Left forelimb (tissue), 1 donor: ENCODE data around the gene FOXRED1.

Source experiments
- DNase-seq: peaks from one replicate; pipeline ENCODE4 v3.0.0-alpha.2; 2018; ENCODE audit warnings: low spot score

The FOXRED1 gene

DNA sequence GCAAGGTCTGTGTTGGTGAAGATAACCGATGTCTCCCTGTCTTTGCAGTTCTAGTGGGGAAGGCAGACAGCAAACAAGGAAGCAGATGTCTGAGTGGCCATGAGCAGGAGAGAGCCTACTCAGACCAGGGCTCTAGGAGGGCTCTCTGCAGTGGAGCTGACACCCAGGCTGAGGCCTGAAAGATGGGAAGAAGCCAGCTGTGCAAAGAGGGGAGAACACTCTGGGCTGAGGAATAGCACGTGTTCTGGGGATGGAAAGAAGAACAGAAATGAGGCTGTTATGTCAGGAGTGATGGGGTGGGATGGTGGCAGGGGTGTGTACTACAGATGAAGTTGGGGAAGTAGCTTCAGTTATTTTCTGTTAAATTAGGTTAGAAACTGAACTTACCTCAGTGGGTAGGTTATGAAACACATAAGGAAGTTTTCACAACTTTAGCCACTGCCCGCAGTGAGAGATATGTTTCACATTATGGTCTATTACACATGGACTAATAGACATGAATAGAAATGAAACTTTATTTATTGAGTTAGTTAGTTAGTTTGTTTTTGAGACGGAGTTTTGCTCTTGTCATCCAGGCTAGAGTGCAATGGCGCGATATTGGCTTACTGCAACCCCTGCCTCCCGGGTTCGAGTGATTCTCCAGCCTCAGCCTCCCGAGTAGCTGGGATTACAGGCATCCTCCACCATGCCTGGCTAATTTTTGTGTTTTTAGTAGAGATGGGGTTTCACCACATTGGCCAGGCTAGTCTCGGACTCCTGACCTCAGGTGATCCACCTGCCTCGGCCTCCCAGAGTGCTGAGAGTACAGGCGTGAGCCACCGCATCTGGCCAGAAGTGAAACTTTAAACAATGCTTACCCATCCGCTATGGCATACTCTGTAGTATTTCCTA, 42.7 kb downstream of the FOXRED1 start:
- DNase-seq, result no peak

DNA sequence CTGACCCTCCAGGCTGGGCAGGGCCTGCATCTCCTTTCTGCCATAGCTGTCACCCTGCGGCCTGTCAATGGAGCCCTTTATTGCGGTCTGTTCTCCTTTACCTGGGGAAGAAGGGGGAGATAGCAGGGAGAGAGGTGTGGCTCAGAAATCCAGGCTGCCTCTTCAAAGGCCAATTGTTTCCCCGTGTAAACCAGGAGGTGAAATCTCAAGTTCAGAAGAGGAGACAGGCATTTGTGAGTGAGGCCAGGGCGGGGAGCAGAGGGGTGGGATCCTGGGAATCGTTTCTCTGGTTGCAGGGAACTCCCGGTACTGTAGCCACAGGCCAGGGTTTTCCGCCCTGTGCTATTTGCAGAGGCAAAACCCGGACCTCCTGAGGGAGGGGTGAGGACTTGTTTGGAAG, 44.0 kb downstream of the FOXRED1 start:
- peak; percentile 50 for DNase-seq

DNA sequence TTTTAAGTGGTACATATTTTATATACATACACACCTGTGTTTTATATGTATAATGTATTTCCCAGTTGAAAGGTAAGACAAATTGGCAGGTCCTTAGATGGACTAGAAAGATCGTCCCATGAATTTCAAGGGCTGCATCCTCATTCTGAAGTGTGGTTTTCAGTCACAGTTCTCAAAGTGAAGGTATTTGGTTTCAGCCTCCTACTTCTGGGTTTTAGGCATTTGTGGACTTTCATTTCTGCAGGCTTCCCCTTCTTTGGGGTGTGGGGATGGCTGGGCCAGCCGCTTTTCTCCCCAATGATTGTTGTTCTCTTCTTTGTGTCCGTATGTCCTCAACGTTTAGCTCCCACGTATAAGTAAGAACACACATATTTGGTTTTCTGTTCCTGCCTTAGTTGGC, 44.9 kb downstream of the FOXRED1 start:
- DNase-seq, result no peak

DNA sequence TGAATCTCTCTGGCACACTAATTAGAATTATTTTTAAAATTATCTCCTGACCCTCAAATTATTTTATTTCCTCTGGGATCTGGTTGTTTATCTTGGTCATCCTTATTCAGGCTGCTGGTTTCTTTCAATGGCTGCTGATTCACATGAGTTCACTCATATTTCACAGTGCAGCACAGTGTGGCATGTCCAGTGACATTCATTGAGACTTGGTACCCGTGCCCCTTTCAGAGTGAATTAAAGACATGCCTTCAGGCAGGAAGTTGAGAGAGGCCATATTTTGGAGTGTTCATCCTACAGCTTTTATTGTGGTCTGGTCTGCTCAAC, 48.4 kb downstream of the FOXRED1 start:
- no peak for DNase-seq

DNA sequence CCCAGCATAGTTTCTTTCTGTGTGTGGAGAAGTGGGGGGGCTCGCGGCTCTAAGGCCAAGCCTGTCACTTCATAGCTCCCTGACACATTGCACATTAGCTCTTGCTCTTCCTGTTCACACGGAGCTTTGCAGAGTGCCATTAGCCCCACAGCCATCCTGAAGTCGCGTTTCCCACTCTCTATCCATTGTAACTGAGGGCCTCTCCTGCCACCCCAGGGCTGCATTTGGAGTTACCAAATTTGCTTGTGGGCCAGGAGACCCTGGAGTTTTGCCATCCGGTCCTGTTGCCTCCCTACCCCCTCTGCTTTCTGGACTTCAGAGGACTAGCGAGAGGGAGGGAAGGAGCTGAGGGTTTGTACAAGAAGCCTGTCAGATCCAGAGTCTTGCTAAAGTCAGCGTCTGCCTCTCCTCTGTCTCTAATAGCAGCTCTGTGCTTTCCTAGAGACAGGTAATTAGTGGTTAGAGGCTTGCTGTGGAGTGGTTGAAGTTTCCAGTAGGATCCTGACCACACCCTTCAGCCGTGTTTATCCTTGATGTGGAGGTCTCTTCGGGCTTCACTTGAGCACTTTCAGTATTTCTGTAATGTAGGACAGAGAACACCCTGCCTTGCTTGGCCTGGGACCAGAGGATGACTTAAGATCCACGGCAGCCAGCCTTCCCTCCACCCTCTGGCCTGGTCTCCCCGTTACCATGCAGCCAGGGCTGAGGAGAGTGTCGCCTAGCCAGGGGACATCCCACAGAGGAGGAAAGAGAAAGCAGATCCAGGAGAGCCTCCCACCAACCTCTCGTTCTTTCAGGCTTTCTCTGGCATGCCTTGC, 49.0 kb downstream of the FOXRED1 start:
- DNase-seq, result peak; percentile 89

DNA sequence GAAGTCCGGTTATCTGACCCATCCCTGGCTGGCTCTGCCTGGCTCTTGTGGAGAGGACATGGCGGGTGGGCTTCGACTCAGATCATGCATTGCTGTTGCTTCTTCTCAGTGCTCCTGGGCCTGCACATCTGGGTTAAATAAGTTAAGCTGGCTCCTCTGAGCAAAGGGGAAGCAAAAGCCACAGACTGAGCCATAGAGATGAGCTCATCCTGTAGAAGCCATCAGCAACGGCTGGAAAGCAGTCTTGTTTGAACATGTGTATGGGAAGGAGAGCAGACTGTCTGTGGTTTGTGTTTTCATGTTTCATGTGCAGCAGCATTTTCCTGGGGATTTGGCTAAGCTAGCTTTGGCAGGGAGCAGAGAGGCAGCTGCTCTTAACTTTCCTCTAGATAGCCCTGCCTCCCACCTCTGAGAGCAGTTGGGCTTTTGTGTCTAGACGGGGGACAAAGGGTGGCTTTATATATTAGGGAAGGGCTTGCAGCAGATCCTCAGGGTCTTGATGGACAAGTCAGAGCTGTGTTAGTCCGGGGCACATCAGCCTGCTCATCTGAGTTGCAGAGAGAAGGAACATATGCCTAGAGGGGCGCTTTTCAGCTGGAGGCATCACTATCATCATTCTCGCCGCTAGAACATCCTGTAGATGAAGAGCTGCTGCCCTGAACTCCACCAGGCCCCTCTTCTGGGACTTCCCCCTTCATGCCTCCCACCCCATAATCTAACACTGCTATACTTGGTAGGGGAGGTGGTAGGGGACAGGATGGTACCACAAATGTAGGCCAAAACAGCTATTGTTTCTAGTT, 49.8 kb downstream of the FOXRED1 start:
- peak; percentile 82 for DNase-seq

DNA sequence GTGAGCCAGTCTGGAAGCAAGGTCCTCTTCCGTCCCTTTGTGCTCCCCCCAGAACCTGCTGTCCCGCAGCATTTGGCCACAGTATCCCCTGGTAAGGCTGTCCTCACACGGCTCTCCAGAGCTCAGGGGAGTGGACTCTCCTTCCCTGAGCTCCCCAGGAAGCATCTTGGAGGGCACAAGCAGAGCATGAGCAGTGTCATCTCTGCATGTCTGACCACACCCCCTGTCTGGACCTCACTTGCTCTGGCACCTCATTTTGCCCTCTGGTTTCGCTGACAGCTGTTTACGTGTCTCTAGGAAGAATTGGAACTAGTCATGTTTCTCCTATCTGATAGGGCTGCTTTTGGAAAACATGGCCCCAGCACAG, 50.4 kb downstream of the FOXRED1 start:
- no peak for DNase-seq

DNA sequence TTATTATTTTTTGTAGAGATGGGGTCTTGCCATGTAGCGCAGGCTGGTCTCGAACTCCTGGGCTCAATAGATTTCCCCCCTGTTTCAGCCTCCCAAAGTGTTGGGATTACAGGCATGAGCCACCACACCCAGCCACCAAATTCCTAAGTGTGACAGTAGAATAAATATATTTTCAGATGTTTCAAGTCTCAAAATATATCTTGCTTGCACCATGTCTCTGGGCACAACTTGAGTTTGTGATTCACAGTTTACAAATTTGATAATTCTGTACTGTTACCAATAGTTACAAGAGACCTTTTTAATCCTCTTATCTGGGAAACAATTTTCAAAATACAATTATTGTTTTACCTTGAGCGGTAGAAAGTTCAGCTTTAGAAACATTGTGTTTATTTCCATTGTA, 54.0 kb downstream of the FOXRED1 start:
- DNase-seq, result no peak

DNA sequence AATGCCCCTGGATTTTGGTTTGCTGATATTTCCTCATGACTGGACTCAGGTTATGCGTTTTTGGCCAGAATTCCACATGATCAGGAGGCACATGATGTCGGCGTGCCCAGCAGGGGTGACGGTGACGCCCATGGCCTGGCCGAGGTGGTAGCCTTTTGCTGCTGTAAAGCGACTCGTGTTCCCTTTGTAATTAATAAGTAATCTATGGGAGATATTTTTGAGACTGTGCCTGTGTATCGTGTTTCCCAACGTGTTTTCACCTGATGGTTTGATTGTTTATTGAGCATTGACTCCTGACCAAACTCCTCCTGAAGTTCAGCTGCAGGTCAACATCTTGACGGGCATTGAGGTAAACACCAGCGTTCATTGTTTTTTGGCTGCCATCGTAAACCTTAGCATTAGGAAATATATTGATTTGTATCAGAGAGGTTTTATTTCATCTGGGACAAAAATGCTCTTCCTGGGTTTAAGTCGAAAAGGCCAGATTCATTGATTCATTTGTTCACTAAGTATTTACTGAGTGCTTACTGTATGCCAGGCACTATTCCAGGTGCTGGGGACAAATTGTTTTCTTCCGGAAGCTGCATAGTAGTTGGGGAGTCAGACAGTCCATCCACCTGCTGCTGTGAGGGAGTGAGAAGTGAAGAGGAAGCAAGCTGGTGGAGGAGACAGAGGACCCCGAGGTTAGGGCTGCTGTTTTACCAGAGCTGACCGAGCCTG, 58.5 kb downstream of the FOXRED1 start:
- DNase-seq, result no peak
